AG04449 (cell line): ENCODE data around the gene PWWP2A.

ENCODE experiments used
- CTCF ChIA-PET: fragments of 350-600 bp; formaldehyde crosslinking; extraction: SDS; loops from one replicate; lab custom pipeline; 2021; ENCODE audit warnings: antibody characterized with exemption; lab: Yijun Ruan, JAX
- POLR2A ChIA-PET: fragments of 400-600, 350-600 bp; formaldehyde crosslinking; extraction: SDS; loops from one replicate; lab custom pipeline; 2020; ENCODE audit warnings: antibody characterized with exemption, inconsistent platforms; lab: Yijun Ruan, JAX
- DNase-seq: peaks from one replicate; pipeline ENCODE4 v3.0.0-alpha.2; 2010; ENCODE audit warnings: low read depth, low spot score
- H3K4me3 ChIP-seq: 2 replicates; pipeline ENCODE4 v1.5.1; 2011; ENCODE audit warnings: low read depth, mild to moderate bottlenecking, control low read depth, low read length
- CTCF ChIP-seq: IDR thresholded peaks from one replicate; pipeline ENCODE4 v1.5.1; 2011; ENCODE audit warnings: mild to moderate bottlenecking, moderate library complexity, low read length, control low read depth, inconsistent platforms; ENCODE audit not compliant: insufficient read depth; ENCODE audit errors: missing control alignments

The PWWP2A gene

GRCh38 chr5:160064417-160064810 lies 54.8 kb downstream of the PWWP2A start:
- ChIA-PET CTCF (interaction anchor here (1.1 kb wide), 1 partner anchor 16 kb away, joined by 7 read pairs; no protein-coding TSS in a partner anchor), POLR2A (no interaction called here)
- DNase-seq, result no peak
- no peak overlapping the region for H3K4me3 ChIP-seq
- TF ChIP-seq CTCF, result no peak

- no peak for TF ChIP-seq CTCF
- H3K4me3 ChIP-seq, result no peak overlapping the region
- CTCF ChIA-PET, result interaction anchor here (1.0 to 1.4 kb wide), 2 partner anchors 40 kb away, joined by 3 to 4 read pairs; no protein-coding TSS in a partner anchor
- DNase-seq, result no peak
- POLR2A ChIA-PET, result no interaction called here
These were observed 57.5 kb downstream of the PWWP2A start for GRCh38 chr5:160061770-160062169.

- no peak for TF ChIP-seq CTCF
- H3K4me3 ChIP-seq, result no peak overlapping the region
- CTCF ChIA-PET, result interaction anchor here (0.9 kb wide), 1 partner anchor 9 kb away, joined by 3 read pairs; no protein-coding TSS in a partner anchor
- POLR2A ChIA-PET, result no interaction called here
- DNase-seq, result no peak
These were observed 59.2 kb downstream of the PWWP2A start for GRCh38 chr5:160060001-160060400.

- no peak for DNase-seq
- CTCF ChIA-PET, result interaction anchor here (0.6 to 0.8 kb wide), 2 partner anchors 10 to 35 kb away, joined by 3 to 4 read pairs; no protein-coding TSS in a partner anchor
- TF ChIP-seq CTCF, result no peak
- H3K4me3 ChIP-seq, result no peak overlapping the region
- POLR2A ChIA-PET, result no interaction called here
These were observed 62.0 kb downstream of the PWWP2A start for GRCh38 chr5:160057256-160057655.

- CTCF ChIA-PET, result interaction anchor here (0.6 to 3.4 kb wide), 8 partner anchors 9 to 336 kb away, joined by 3 to 12 read pairs (median 8); no protein-coding TSS in a partner anchor
- no peak for TF ChIP-seq CTCF
- H3K4me3 ChIP-seq, result no peak overlapping the region
- POLR2A ChIA-PET, result no interaction called here
- no peak for DNase-seq
These were observed 64.4 kb downstream of the PWWP2A start for GRCh38 chr5:160054831-160055230.

GRCh38 chr5:160054047-160054446 lies 65.2 kb downstream of the PWWP2A start:
- POLR2A ChIA-PET, result interaction anchor here (0.6 kb wide), 1 partner anchor 259 kb away, joined by 5 read pairs; no protein-coding TSS in a partner anchor

More at GRCh38 chr5:160054047-160054446, 65.2 kb downstream of the PWWP2A start:
- TF ChIP-seq CTCF, result no peak
- CTCF ChIA-PET, result interaction anchor here (1.2 to 3.4 kb wide), 9 partner anchors 9 to 336 kb away, joined by 3 to 12 read pairs (median 6); no protein-coding TSS in a partner anchor
- no peak for DNase-seq
- no peak overlapping the region for H3K4me3 ChIP-seq
